Suprapubic skin (tissue), 4 donors: ENCODE measurements around the gene KCNG1.

ENCODE experiments used
- CTCF ChIP-seq, 2 donors: fragments of 200-600 bp in 1 of 2; fragments of 450-650 bp in 1 of 2; sonication (generic) in 1 of 2; IDR thresholded peaks; one replicate each; pipeline ENCODE4 v1.5.1; 2016 to 2019; ENCODE audit warnings: antibody characterized with exemption in 2 of 2, mild to moderate bottlenecking in 1 of 2, moderate library complexity in 1 of 2
- POLR2A ChIP-seq, 2 donors: fragments of 450-650 bp; IDR thresholded peaks; one replicate each; pipeline ENCODE4 v1.6.1; 2017; ENCODE audit warnings: antibody characterized with exemption in 2 of 2, mild to moderate bottlenecking in 2 of 2, moderate library complexity in 2 of 2
- POLR2AphosphoS5 ChIP-seq, 3 donors: sonication (generic); formaldehyde crosslinking; IDR thresholded peaks; one replicate each; pipeline ENCODE4 v1.6.1; 2017; ENCODE audit warnings: antibody characterized with exemption in 3 of 3

GRCh38 chr20:51044796-51045195 is 21.9 kb upstream of the KCNG1 start:
- TF ChIP-seq POLR2A (IDR thresholded peaks at IDR 0.05) (no peak), CTCF (IDR thresholded peaks at IDR 0.05) (no peak), POLR2AphosphoS5 (IDR thresholded peaks at IDR 0.05) (no peak)
